Measurements from ENCODE around the gene RUNX1. TPM values are rescaled to one million over a fixed set of nuclear protein-coding genes. Genes with fewer than 3 reads are reported as not detected.

Gene RUNX1
- polyA plus RNA-seq, 1 of the 3 experiments (the other 2 are of a cell fraction): 17.1 TPM

DNA sequence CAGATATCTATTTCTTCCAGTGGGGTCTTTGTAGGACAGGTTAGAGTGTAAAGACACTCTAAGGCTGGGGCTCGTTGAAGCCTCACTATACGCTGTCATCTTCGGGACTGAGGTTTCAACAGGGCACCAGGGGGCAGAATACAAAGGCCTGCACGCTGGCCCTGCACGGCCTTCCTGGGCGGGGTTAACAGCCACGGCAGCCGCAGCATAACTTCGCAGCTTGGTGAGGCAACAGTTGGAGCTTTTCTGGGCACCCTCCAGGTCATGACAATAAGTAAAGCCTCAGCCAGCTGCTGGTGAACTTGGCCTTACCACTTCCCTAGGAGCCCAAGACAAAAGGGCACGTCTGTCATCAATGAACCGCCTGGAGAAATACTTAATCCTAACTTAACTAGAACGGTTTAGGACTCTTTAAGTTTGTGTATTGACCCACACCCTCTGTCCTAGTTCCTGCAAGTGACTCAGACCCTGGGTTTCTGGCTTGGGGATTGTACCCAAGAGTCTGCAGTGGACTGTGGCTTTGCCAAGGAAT is 2.3 kb upstream of the RUNX1 start:
- no peaks in the 10 kb centered on the region for H3K36me3 ChIP-seq (replicated peaks in 1 of 2; ENCODE audit: control insufficient read depth in 1 of 2, insufficient read depth in 2 of 2, low read length in 1 of 2)
- H3K9ac ChIP-seq: no peak overlapping the region
- H3K9me2 ChIP-seq: no peaks in the 10 kb centered on the region
- no peaks in the 10 kb centered on the region for H3K27me3 ChIP-seq (ENCODE audit: insufficient read depth)
- ChIA-PET CTCF (interaction anchor here (0.7 kb wide), 1 partner anchor 31 kb away, joined by 3 read pairs; no protein-coding TSS in a partner anchor), POLR2A (interaction anchor here (0.6 kb wide), 1 partner anchor 52 kb away, joined by 3 read pairs; no protein-coding TSS in a partner anchor)
- H3K4me1 ChIP-seq (ENCODE audit: control insufficient read depth in 1 of 2, insufficient read depth in 2 of 2, low read depth in 1 of 2, low read length in 1 of 2): peaks cover 28% of the 10 kb centered on the region in 2 experiments
- peaks cover 37% of the 10 kb centered on the region for H3F3A ChIP-seq (replicated peaks; ENCODE audit: insufficient read depth)
- H3K79me2 ChIP-seq (ENCODE audit: insufficient read depth): peaks cover under 1% of the 10 kb centered on the region; the same call in 1 of the 2 replicates
- WGBS (ENCODE audit: low lambda C conversion rate): 88% methylated on average over 6 of the region's 12 CpGs
- H2AFZ ChIP-seq (ENCODE audit: low read depth): no peak overlapping the region
- TF ChIP-seq, protein P1, sequence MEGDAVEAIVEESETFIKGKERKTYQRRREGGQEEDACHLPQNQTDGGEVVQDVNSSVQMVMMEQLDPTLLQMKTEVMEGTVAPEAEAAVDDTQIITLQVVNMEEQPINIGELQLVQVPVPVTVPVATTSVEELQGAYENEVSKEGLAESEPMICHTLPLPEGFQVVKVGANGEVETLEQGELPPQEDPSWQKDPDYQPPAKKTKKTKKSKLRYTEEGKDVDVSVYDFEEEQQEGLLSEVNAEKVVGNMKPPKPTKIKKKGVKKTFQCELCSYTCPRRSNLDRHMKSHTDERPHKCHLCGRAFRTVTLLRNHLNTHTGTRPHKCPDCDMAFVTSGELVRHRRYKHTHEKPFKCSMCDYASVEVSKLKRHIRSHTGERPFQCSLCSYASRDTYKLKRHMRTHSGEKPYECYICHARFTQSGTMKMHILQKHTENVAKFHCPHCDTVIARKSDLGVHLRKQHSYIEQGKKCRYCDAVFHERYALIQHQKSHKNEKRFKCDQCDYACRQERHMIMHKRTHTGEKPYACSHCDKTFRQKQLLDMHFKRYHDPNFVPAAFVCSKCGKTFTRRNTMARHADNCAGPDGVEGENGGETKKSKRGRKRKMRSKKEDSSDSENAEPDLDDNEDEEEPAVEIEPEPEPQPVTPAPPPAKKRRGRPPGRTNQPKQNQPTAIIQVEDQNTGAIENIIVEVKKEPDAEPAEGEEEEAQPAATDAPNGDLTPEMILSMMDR (IDR thresholded peaks at IDR 0.05): 0 out of 2 replicates have a peak, but pooled peaks have one; percentile 32
- TF ChIP-seq, protein P2, sequence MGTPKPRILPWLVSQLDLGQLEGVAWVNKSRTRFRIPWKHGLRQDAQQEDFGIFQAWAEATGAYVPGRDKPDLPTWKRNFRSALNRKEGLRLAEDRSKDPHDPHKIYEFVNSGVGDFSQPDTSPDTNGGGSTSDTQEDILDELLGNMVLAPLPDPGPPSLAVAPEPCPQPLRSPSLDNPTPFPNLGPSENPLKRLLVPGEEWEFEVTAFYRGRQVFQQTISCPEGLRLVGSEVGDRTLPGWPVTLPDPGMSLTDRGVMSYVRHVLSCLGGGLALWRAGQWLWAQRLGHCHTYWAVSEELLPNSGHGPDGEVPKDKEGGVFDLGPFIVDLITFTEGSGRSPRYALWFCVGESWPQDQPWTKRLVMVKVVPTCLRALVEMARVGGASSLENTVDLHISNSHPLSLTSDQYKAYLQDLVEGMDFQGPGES (IDR thresholded peaks at IDR 0.05; ENCODE audit: low read depth, low read length): no peak
- H3K4me2 ChIP-seq: no peak overlapping the region
- H3K27ac ChIP-seq (ENCODE audit: low read depth in 2 of 2, low read length in 1 of 2): no peak overlapping the region
- no peaks in the 10 kb centered on the region for H3K9me3 ChIP-seq
- DNase-seq: no peak
- no peaks in the 10 kb centered on the region for H4K20me1 ChIP-seq (ENCODE audit: insufficient read depth)
- no peak overlapping the region; a peak in 1 of 4 replicates for H3K4me3 ChIP-seq (ENCODE audit: low read depth in 2 of 2, low read length in 1 of 2)

DNA sequence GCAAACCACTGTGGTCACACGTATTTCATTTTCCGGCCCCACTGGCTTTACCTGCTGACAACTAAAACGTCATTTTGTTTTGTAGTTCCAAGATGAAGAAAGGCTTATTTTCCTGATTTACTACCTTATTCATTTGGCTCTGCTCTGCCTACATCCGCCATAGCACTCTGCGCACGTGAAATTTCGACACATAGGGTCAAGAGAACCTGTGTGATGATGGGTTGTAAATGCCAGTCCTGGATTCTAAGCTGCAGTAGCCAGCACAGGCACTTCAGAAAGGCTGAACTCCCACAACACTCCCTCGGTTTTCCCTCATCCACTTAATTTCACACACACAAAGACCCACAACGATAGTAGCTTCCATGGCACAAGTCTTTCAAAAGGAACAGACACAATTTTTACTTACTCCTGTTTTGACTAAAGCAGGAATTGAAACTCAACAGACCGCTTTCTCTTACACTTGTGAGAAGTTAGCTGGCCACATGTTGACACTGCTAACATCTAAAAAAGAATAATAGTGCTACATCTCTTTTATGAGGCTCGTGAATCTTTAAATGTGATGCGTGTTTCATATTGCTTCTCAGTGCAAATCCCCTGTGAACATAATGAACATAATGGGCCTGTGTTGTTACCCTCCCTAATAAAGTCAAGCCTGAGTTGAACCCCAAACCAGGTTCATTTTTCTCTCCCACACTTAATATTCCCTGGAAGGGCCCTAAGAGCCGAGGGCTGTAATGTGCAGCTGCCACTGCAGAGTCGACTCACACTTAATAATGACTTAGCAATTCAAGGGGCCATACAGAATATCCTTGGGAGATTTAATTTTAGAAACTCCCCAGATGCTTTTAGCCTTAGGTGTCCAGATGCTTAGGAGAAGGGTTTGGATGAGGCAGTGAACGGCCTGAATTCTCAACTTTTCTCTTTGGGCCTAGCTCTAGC is 1.5 kb upstream of the RUNX1 start:
- ChIA-PET CTCF (no interaction called here), POLR2A (no interaction called here)
- Histone ChIP-seq H3K36me3 (replicated peaks in 1 of 2; ENCODE audit: control insufficient read depth in 1 of 2, insufficient read depth in 2 of 2, low read length in 1 of 2) (no peaks in the 10 kb centered on the region), H3K27me3 (ENCODE audit: insufficient read depth) (no peaks in the 10 kb centered on the region), H2AFZ (ENCODE audit: low read depth) (no peak overlapping the region), H3F3A (replicated peaks; ENCODE audit: insufficient read depth) (peaks cover 42% of the 10 kb centered on the region), H4K20me1 (ENCODE audit: insufficient read depth) (no peaks in the 10 kb centered on the region), H3K9ac (no peak overlapping the region), H3K27ac (ENCODE audit: low read depth in 2 of 2, low read length in 1 of 2) (no peak overlapping the region; a peak in 1 of 4 replicates), H3K9me2 (no peaks in the 10 kb centered on the region), H3K4me2 (no peak overlapping the region), H3K79me2 (ENCODE audit: insufficient read depth) (peaks cover 8% of the 10 kb centered on the region; the same call in 1 of the 2 replicates), H3K9me3 (no peaks in the 10 kb centered on the region), H3K4me1 (ENCODE audit: control insufficient read depth in 1 of 2, insufficient read depth in 2 of 2, low read depth in 1 of 2, low read length in 1 of 2) (peaks cover 28 to 31% of the 10 kb centered on the region in 2 experiments), H3K4me3 (ENCODE audit: low read depth in 2 of 2, low read length in 1 of 2) (no peak overlapping the region; a peak in 1 of 4 replicates)
- 82% methylated on average over 15 of the region's 15 CpGs for WGBS (ENCODE audit: low lambda C conversion rate)
- TF ChIP-seq NFIC (IDR thresholded peaks at IDR 0.05; ENCODE audit: borderline replicate concordance) (no peak), POLR2AphosphoS5 (IDR thresholded peaks at IDR 0.05; ENCODE audit: low read depth, low read length) (no peak), FOXM1 (IDR thresholded peaks at IDR 0.05; ENCODE audit: low read depth) (no peak), USF2 (IDR thresholded peaks at IDR 0.05; ENCODE audit: borderline replicate concordance, low read depth, low read length) (no peak), TAF1 (IDR thresholded peaks at IDR 0.05; ENCODE audit: borderline replicate concordance, low read depth, low read length) (no peak), TCF12 (IDR thresholded peaks at IDR 0.05) (no peak), EP300 (IDR thresholded peaks at IDR 0.05; ENCODE audit: borderline replicate concordance in 1 of 2, low read depth in 1 of 2, low read length in 1 of 2) (no peak), SMC3 (IDR thresholded peaks at IDR 0.05; ENCODE audit: low read depth, low read length) (no peak), MEF2A (IDR thresholded peaks at IDR 0.05; ENCODE audit: borderline replicate concordance, low read depth) (no peak), CHD2 (IDR thresholded peaks at IDR 0.05; ENCODE audit: low read length, partially characterized antibody) (no peak), GABPA (IDR thresholded peaks at IDR 0.05; ENCODE audit: low read depth) (no peak)
- TF ChIP-seq, protein P3, sequence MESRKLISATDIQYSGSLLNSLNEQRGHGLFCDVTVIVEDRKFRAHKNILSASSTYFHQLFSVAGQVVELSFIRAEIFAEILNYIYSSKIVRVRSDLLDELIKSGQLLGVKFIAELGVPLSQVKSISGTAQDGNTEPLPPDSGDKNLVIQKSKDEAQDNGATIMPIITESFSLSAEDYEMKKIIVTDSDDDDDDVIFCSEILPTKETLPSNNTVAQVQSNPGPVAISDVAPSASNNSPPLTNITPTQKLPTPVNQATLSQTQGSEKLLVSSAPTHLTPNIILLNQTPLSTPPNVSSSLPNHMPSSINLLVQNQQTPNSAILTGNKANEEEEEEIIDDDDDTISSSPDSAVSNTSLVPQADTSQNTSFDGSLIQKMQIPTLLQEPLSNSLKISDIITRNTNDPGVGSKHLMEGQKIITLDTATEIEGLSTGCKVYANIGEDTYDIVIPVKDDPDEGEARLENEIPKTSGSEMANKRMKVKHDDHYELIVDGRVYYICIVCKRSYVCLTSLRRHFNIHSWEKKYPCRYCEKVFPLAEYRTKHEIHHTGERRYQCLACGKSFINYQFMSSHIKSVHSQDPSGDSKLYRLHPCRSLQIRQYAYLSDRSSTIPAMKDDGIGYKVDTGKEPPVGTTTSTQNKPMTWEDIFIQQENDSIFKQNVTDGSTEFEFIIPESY (IDR thresholded peaks at IDR 0.05; ENCODE audit: borderline replicate concordance, low read depth): no peak
- TF ChIP-seq, protein P4, sequence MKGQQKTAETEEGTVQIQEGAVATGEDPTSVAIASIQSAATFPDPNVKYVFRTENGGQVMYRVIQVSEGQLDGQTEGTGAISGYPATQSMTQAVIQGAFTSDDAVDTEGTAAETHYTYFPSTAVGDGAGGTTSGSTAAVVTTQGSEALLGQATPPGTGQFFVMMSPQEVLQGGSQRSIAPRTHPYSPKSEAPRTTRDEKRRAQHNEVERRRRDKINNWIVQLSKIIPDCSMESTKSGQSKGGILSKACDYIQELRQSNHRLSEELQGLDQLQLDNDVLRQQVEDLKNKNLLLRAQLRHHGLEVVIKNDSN (IDR thresholded peaks at IDR 0.05; ENCODE audit: borderline replicate concordance, low read depth): no peak
- TF ChIP-seq, protein P5, sequence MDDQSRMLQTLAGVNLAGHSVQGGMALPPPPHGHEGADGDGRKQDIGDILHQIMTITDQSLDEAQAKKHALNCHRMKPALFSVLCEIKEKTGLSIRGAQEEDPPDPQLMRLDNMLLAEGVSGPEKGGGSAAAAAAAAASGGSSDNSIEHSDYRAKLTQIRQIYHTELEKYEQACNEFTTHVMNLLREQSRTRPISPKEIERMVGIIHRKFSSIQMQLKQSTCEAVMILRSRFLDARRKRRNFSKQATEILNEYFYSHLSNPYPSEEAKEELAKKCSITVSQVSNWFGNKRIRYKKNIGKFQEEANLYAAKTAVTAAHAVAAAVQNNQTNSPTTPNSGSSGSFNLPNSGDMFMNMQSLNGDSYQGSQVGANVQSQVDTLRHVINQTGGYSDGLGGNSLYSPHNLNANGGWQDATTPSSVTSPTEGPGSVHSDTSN (IDR thresholded peaks at IDR 0.05): no peak
- DNase-seq: no peak
